ENCODE results near the gene PRDM16. TPM values are rescaled to one million over a fixed set of nuclear protein-coding genes. Genes with fewer than 3 reads are reported as not detected.

Gene PRDM16
- total and polyA plus RNA-seq, 2 experiments from 2014 or later, result 0.14 to 0.16 TPM

GRCh38 chr1:3469849-3470649 lies 401.0 kb downstream of the PRDM16 start (continued):
- TF ChIP-seq CTCF (conservative IDR thresholded peaks at IDR 0.05; ENCODE audit: low read depth in 2 of 2) (no peak), STAT1 (IDR thresholded peaks at IDR 0.05; ENCODE audit: unreplicated experiment) (no peak)

GRCh38 chr1:3470650-3471355 lies 401.8 kb downstream of the PRDM16 start:
- Mint-ChIP-seq H3K4me3 (no peak overlapping the region; the same call in 2 of the 3 replicates), H3K9me3 (no peaks in the 10 kb centered on the region), H3K4me1 (peaks cover 16% of the 10 kb centered on the region), H3K27me3 (ENCODE audit: insufficient read depth, low read depth, poor library complexity) (peaks cover 3% of the 10 kb centered on the region), H3K36me3 (ENCODE audit: low read depth) (peaks cover 14% of the 10 kb centered on the region), H3K27ac (peak overlapping the region; percentile 95)
- H4K20me1 ChIP-seq (replicated peaks; ENCODE audit: insufficient read depth), result no peaks in the 10 kb centered on the region
- no peak for TF ChIP-seq EZH2 (IDR thresholded peaks at IDR 0.05; ENCODE audit: low read depth, unreplicated experiment)
- TF ChIP-seq CREB1 (CRISPR knock-in tag; IDR thresholded peaks at IDR 0.05; ENCODE audit: low read depth), result no peak
- no peak for TF ChIP-seq REST (IDR thresholded peaks at IDR 0.05; ENCODE audit: unreplicated experiment)
- no peak for TF ChIP-seq NANOG (IDR thresholded peaks at IDR 0.05; ENCODE audit: borderline replicate concordance)
- no peak for TF ChIP-seq ZNF462 (CRISPR knock-in tag; IDR thresholded peaks at IDR 0.05)
- no peak for TF ChIP-seq POLR2AphosphoS5 (IDR thresholded peaks at IDR 0.05; ENCODE audit: low read depth)
- H3K36me3 ChIP-seq (ENCODE audit: insufficient read depth), result no peaks in the 10 kb centered on the region
- H3K27ac ChIP-seq (ENCODE audit: low read depth), result no peak overlapping the region
- no peaks in the 10 kb centered on the region for H3K79me2 ChIP-seq (replicated peaks; ENCODE audit: insufficient read depth)
- peak; percentile 42 for ATAC-seq
- no peak overlapping the region for H2AFZ ChIP-seq
- no peaks in the 10 kb centered on the region for H3K27me3 ChIP-seq (ENCODE audit: insufficient read depth)
- H3K4me1 ChIP-seq (ENCODE audit: insufficient read depth), result peaks cover 7% of the 10 kb centered on the region; the same call in 1 of the 2 replicates
- no peak for DNase-seq (ENCODE audit: low spot score)
- no peaks in the 10 kb centered on the region for H3F3A ChIP-seq (replicated peaks; ENCODE audit: low read depth)
- H3K4me3 ChIP-seq, result no peak overlapping the region
- H3K4me2 ChIP-seq, result peak overlapping the region; percentile 43; the same call in 1 of the 2 replicates
- H3K9me2 ChIP-seq (ENCODE audit: insufficient read depth), result no peaks in the 10 kb centered on the region

Data from GM23338 (cell line).